Measurements from ENCODE around the gene GLI2.

DNA sequence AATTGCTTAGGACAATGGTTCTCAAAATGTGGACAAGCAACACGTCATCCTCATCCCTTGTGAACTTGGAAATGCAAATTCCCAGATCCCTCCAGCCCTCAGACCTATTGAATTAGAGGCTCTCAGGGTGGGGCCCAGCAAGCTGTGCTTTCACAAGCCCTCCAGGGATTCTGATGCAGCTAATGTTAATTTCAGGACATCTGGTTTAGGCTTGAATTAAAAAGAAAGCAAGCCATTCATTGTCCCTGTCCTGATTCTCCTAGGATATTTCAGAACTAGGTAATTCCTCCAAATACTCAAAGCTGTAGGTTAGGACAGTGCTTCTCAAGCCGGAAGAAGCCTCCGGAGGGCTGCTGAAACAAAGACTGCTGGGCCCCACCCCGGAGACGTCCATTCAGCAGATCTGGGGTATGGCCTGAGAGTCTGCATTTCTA is 26.0 kb upstream of the GLI2 start:
- TF ChIP-seq CTCF (IDR thresholded peaks at IDR 0.05): no peak
- no peak for TF ChIP-seq POLR2AphosphoS5 (IDR thresholded peaks at IDR 0.05)
